GM21786 (cell line): ENCODE data around the gene CR2.
"Not testable (repeated sequence)": the region's sequence is repeated elsewhere in the genome, so short reads cannot be mapped to it uniquely, and the experiment has no call there.

Experiments used
- ATAC-seq: cut with Tn5 transposase; IDR thresholded peaks from one replicate; pipeline ENCODE4 v1.9.1; 2021; ENCODE audit not compliant: unreplicated experiment

Gene CR2

GRCh38 chr1:207444514-207445217 is 9.5 kb upstream of the CR2 start:
- ATAC-seq: no peak

- ATAC-seq: no peak
Measured at GRCh38 chr1:207453710-207454045, 450 bp upstream of the CR2 start.

- no peak for ATAC-seq
Measured at GRCh38 chr1:207455183-207455754, 1.1 kb downstream of the CR2 start.

- no peak for ATAC-seq
Measured at GRCh38 chr1:207458414-207458813, 4.3 kb downstream of the CR2 start.

- ATAC-seq: no peak
Measured at GRCh38 chr1:207459008-207459407, 4.9 kb downstream of the CR2 start.

- no peak for ATAC-seq
Measured at GRCh38 chr1:207461649-207462048, 7.5 kb downstream of the CR2 start.

- ATAC-seq: no peak
Measured at GRCh38 chr1:207462535-207462934, 8.4 kb downstream of the CR2 start.

- no peak for ATAC-seq
Measured at GRCh38 chr1:207463021-207463420, 8.9 kb downstream of the CR2 start.

GRCh38 chr1:207463571-207463970 is 9.4 kb downstream of the CR2 start:
- ATAC-seq: no peak

GRCh38 chr1:207470927-207471326 is 16.8 kb downstream of the CR2 start:
- no peak for ATAC-seq

GRCh38 chr1:207474210-207474609 is 20.1 kb downstream of the CR2 start:
- ATAC-seq: no peak

- no peak for ATAC-seq
Measured at GRCh38 chr1:207486198-207486597, 32.1 kb downstream of the CR2 start.

GRCh38 chr1:207487636-207488035 is 33.5 kb downstream of the CR2 start:
- no peak for ATAC-seq

GRCh38 chr1:207493212-207493611 is 39.1 kb downstream of the CR2 start:
- ATAC-seq: no peak

- ATAC-seq: no peak
Measured at GRCh38 chr1:207494171-207494570, 40.0 kb downstream of the CR2 start.

- ATAC-seq: not testable (repeated sequence)
Measured at GRCh38 chr1:207495281-207495680, 41.2 kb downstream of the CR2 start.

- peak; percentile 45 for ATAC-seq
Measured at GRCh38 chr1:207495801-207496792, 42.0 kb downstream of the CR2 start, which contains the start of gene CR1. Gene CR1 (plus strand): TSS chr1:207496157. CDS start chr1:207496268, 111 bp downstream.

- no peak for ATAC-seq
Measured at GRCh38 chr1:207497941-207498340, 43.8 kb downstream of the CR2 start.

- ATAC-seq: peak; percentile 39
Measured at GRCh38 chr1:207499573-207499972, 45.4 kb downstream of the CR2 start.

- ATAC-seq: no peak
Measured at GRCh38 chr1:207500306-207500705, 46.2 kb downstream of the CR2 start.

GRCh38 chr1:207501071-207501470 is 46.9 kb downstream of the CR2 start:
- ATAC-seq: no peak

- no peak for ATAC-seq
Measured at GRCh38 chr1:207502726-207503125, 48.6 kb downstream of the CR2 start.
